Smooth muscle cell (in vitro differentiated cells): Measurements from ENCODE around the gene MORC1. TPM values are rescaled to one million over a fixed set of nuclear protein-coding genes. Genes with fewer than 3 reads are reported as not detected.

Experiments used
- DNase-seq: peaks from one replicate; lab custom pipeline; 2025; ENCODE audit not compliant: unreplicated experiment; lab: John Stamatoyannopoulos, UW
- H2AFZ ChIP-seq: fragments of 200-600 bp; sonication (generic); 2 replicates; pipeline ENCODE4 v1.6.0; 2016; ENCODE audit warnings: antibody characterized with exemption, low read depth, mild to moderate bottlenecking
- H3F3A ChIP-seq: fragments of 200-600 bp; sonication (generic); 2 replicates; pipeline ENCODE4 v1.6.0; 2017; ENCODE audit warnings: antibody characterized with exemption, low read depth
- H3K27ac ChIP-seq: fragments of 200-600 bp; sonication (generic); 2 replicates; pipeline ENCODE4 v1.5.1; 2016; ENCODE audit warnings: low read depth, mild to moderate bottlenecking
- H3K27me3 ChIP-seq: fragments of 200-600 bp; sonication (generic); 2 replicates; pipeline ENCODE4 v1.6.1; 2016; ENCODE audit warnings: low read depth, mild to moderate bottlenecking
- H3K36me3 ChIP-seq: fragments of 200-600 bp; sonication (generic); 2 replicates; pipeline ENCODE4 v1.5.1; 2016; ENCODE audit warnings: low read depth
- H3K4me1 ChIP-seq: fragments of 200-600 bp; sonication (generic); 2 replicates; pipeline ENCODE4 v1.5.1; 2016; ENCODE audit warnings: low read depth
- H3K4me2 ChIP-seq: fragments of 200-600 bp; sonication (generic); 2 replicates; pipeline ENCODE4 v1.6.0; 2016; ENCODE audit warnings: mild to moderate bottlenecking
- H3K4me3 ChIP-seq: fragments of 200-600 bp; sonication (generic); 2 replicates; pipeline ENCODE4 v1.5.1; 2016; ENCODE audit warnings: mild to moderate bottlenecking
- H3K79me2 ChIP-seq: fragments of 200-600 bp; sonication (generic); 2 replicates; pipeline ENCODE4 v1.6.0; 2016; ENCODE audit warnings: low read depth, mild to moderate bottlenecking
- H3K9ac ChIP-seq: fragments of 200-600 bp; sonication (generic); 2 replicates; pipeline ENCODE4 v1.6.0; 2016; ENCODE audit warnings: low read depth
- H3K9me3 ChIP-seq: fragments of 200-600 bp; sonication (generic); replicated peaks from 2 replicates; pipeline ENCODE4 v1.5.1; 2016; ENCODE audit warnings: low read depth
- H4K20me1 ChIP-seq: fragments of 200-600 bp; sonication (generic); 2 replicates; pipeline ENCODE4 v1.6.0; 2016; ENCODE audit warnings: low read depth
- CTCF ChIP-seq: fragments of 200-600 bp; sonication (generic); IDR thresholded peaks from 2 replicates; pipeline ENCODE4 v1.5.1; 2017; ENCODE audit warnings: borderline replicate concordance, mild to moderate bottlenecking, antibody characterized with exemption; ENCODE audit not compliant: insufficient read depth, poor library complexity, severe bottlenecking
- WGBS: methylation state at CpG from one replicate; pipeline ENCODE4 v1.1.7; 2016; ENCODE audit warnings: low lambda C conversion rate; 5-methylcytosine and 5-hydroxymethylcytosine counted together
- polyA plus RNA-seq: library from polyadenylated mRNA; unstranded; fragments of >200 nt; fragmentation: Nextera tagmentation; extraction: Ambion mirVana; gene quantifications from 2 replicates; pipeline ENCODE4 v1.2.1, GENCODE V29; 2016
- total RNA-seq: library from RNA; depleted of rRNA; stranded (reverse); fragments of >200 nt; gene quantifications from 2 replicates; pipeline ENCODE4 v1.2.3, GENCODE V29; 2014

Gene MORC1
- total and polyA plus RNA-seq, 2 experiments from 2014 or later, result not detected

DNA sequence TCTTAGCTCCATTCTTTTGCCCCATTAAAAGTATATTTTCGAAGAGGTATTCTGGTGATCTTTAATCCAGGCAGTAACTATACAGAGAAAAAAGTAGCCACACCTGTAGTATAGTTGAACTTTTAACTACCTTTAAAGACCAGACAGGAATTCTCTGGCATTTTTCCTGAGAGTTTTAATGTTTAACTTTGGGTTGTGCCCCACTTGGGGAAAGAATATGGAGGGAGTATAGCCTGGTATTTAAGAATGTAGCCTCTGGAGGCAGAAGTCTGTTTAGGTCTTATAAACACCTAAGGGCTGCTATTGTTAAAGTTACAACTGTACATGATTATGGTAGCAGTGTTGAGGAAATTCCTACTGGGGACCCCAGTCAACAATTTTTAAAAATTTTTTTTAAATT, 37.9 kb upstream of the MORC1 start:
- Histone ChIP-seq H3K4me2 (no peak overlapping the region), H4K20me1 (no peaks in the 10 kb centered on the region), H3K4me1 (no peaks in the 10 kb centered on the region), H3K79me2 (no peaks in the 10 kb centered on the region), H3K9me3 (no peaks in the 10 kb centered on the region), H3K27ac (no peak overlapping the region), H3K9ac (no peak overlapping the region), H3K36me3 (no peaks in the 10 kb centered on the region), H3K4me3 (no peak overlapping the region), H2AFZ (no peak overlapping the region), H3F3A (no peaks in the 10 kb centered on the region), H3K27me3 (no peaks in the 10 kb centered on the region)
- 91% methylated on average over 1 of the region's 1 CpG for WGBS
- no peak for DNase-seq
- TF ChIP-seq CTCF, result no peak

DNA sequence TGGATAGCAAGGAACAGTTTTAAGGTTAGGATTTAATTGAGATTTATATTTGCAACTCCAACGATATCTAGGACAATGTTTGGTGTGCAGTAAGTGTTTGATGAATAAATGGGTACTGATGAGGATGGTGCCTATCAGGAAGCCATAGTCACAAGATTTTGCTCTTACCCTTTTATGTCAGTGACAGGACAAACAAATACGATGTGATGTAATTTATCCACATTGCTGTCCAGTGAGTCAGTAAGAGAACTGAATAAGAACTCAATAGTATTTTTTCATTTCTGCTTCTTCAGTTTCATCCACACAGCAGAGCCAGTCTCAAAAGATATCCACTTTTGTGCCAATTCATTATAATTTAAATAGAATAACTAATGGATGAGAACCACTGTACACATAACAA, 37.0 kb upstream of the MORC1 start:
- H3F3A ChIP-seq, result no peaks in the 10 kb centered on the region
- H3K9me3 ChIP-seq, result no peaks in the 10 kb centered on the region
- no peak overlapping the region for H3K9ac ChIP-seq
- H3K4me3 ChIP-seq, result no peak overlapping the region
- H2AFZ ChIP-seq, result no peak overlapping the region
- no peak for TF ChIP-seq CTCF
- H3K79me2 ChIP-seq, result no peaks in the 10 kb centered on the region
- no peaks in the 10 kb centered on the region for H3K4me1 ChIP-seq
- no peak for DNase-seq
- H3K27ac ChIP-seq, result no peak overlapping the region
- H3K36me3 ChIP-seq, result no peaks in the 10 kb centered on the region
- WGBS, result 66% methylated on average over 2 of the region's 2 CpGs
- no peaks in the 10 kb centered on the region for H4K20me1 ChIP-seq
- H3K4me2 ChIP-seq, result no peak overlapping the region
- H3K27me3 ChIP-seq, result no peaks in the 10 kb centered on the region

GRCh38 chr3:109152320-109152719, 34.4 kb upstream of the MORC1 start:
- no peaks in the 10 kb centered on the region for H3K79me2 ChIP-seq
- TF ChIP-seq CTCF, result no peak
- no peak for DNase-seq

GRCh38 chr3:109149078-109149477, 31.1 kb upstream of the MORC1 start:
- H3K9ac ChIP-seq, result no peak overlapping the region
- no peaks in the 10 kb centered on the region for H3K4me1 ChIP-seq
- no peaks in the 10 kb centered on the region for H3K79me2 ChIP-seq
- H3K9me3 ChIP-seq, result no peaks in the 10 kb centered on the region
- H3K36me3 ChIP-seq, result no peaks in the 10 kb centered on the region
- H3K27me3 ChIP-seq, result no peaks in the 10 kb centered on the region
- no peak overlapping the region for H3K4me3 ChIP-seq
- 91% methylated on average over 2 of the region's 2 CpGs for WGBS
- DNase-seq, result no peak
- no peak overlapping the region for H3K4me2 ChIP-seq
- no peaks in the 10 kb centered on the region for H4K20me1 ChIP-seq
- no peak overlapping the region for H3K27ac ChIP-seq
- H3F3A ChIP-seq, result no peaks in the 10 kb centered on the region
- no peak overlapping the region for H2AFZ ChIP-seq
- TF ChIP-seq CTCF, result no peak

More at GRCh38 chr3:109152320-109152719, 34.4 kb upstream of the MORC1 start:
- Histone ChIP-seq H3K27me3 (no peaks in the 10 kb centered on the region), H2AFZ (no peak overlapping the region), H3K9me3 (no peaks in the 10 kb centered on the region), H4K20me1 (no peaks in the 10 kb centered on the region), H3K4me3 (no peak overlapping the region), H3F3A (no peaks in the 10 kb centered on the region), H3K27ac (no peak overlapping the region), H3K36me3 (no peaks in the 10 kb centered on the region), H3K4me2 (no peak overlapping the region), H3K9ac (no peak overlapping the region), H3K4me1 (no peaks in the 10 kb centered on the region)
- WGBS, result 92% methylated on average over 4 of the region's 4 CpGs
